K562 (cell line): ENCODE results near the gene RALGPS1. TPM values are rescaled to one million over a fixed set of nuclear protein-coding genes. Genes with fewer than 3 reads are reported as not detected.

ENCODE experiments used
- ARID2 ChIP-seq: fragments of 450-650 bp; IDR thresholded peaks from 2 replicates; pipeline ENCODE4 v1.6.1; 2017; ENCODE audit warnings: antibody characterized with exemption, mild to moderate bottlenecking
- ATF7 ChIP-seq: fragments of 450-650 bp; IDR thresholded peaks from 2 replicates; pipeline ENCODE4 v1.7.1; 2014; ENCODE audit warnings: mild to moderate bottlenecking, moderate library complexity
- CHCHD3 ChIP-seq: fragments of 250-450 bp; sonication (Bioruptor Pico); IDR thresholded peaks from 2 replicates; pipeline ENCODE4 v2.1.2; 2022; ENCODE audit warnings: mild to moderate bottlenecking
- ELF1 ChIP-seq: fragments of 200-800 bp; sonication (Bioruptor generic); IDR thresholded peaks from 2 replicates; pipeline ENCODE4 v1.6.1; 2016; ENCODE audit warnings: missing genetic modification characterization, missing compliant biosample characterization
- ELF4 ChIP-seq: fragments of 450-650 bp; formaldehyde crosslinking; IDR thresholded peaks from 2 replicates; pipeline ENCODE4 v1.4.0; 2022; ENCODE audit warnings: missing genetic modification characterization
- NCOR1 ChIP-seq: fragments of 450-650 bp; IDR thresholded peaks from 2 replicates; pipeline ENCODE4 v1.6.1; 2016; ENCODE audit warnings: mild to moderate bottlenecking, moderate library complexity
- NRF1 ChIP-seq, 2 experiments: fragments of 450-650 bp; IDR thresholded peaks in 1 of 2; conservative IDR thresholded peaks in 1 of 2; 2 replicates each; pipeline ENCODE4 v1.6.1; 2014; ENCODE audit warnings: mild to moderate bottlenecking in 2 of 2
- POLR2G ChIP-seq: fragments of 200-400 bp; formaldehyde crosslinking; IDR thresholded peaks from 2 replicates; pipeline ENCODE4 v1.6.1; 2017; ENCODE audit warnings: low read depth, mild to moderate bottlenecking, antibody characterized with exemption, low read length, moderate library complexity
- SETDB1 ChIP-seq: IDR thresholded peaks from one replicate; pipeline ENCODE4 v1.6.1; 2012; ENCODE audit warnings: low read length, control low read depth, inconsistent platforms
- SMARCB1 ChIP-seq: IDR thresholded peaks from 2 replicates; pipeline ENCODE4 v1.6.1; 2011; ENCODE audit warnings: improper control_type of control experiment, low read depth; ENCODE audit not compliant: insufficient read length
- SOX6 ChIP-seq: fragments of 450-650 bp; IDR thresholded peaks from 2 replicates; pipeline ENCODE4 v1.6.1; 2014; ENCODE audit warnings: mild to moderate bottlenecking
- TGIF2 ChIP-seq: sonication (generic); formaldehyde crosslinking; IDR thresholded peaks from 2 replicates; pipeline ENCODE4 v1.8.1; 2022; ENCODE audit warnings: mild to moderate bottlenecking, missing genetic modification reagents, moderate library complexity
- ZBTB8A ChIP-seq: fragments of 450-650 bp; IDR thresholded peaks from 2 replicates; pipeline ENCODE4 v1.6.1; 2018; ENCODE audit warnings: mild to moderate bottlenecking, moderate library complexity; ENCODE audit not compliant: partially characterized antibody
- ZFP36 ChIP-seq: fragments of 150-350 bp; IDR thresholded peaks from 2 replicates; pipeline ENCODE4 v1.6.1; 2018; ENCODE audit warnings: low read length, low read depth; ENCODE audit not compliant: partially characterized antibody
- ZFX ChIP-seq: sonication (generic); formaldehyde crosslinking; IDR thresholded peaks from 2 replicates; pipeline ENCODE4 v1.8.0; 2022; ENCODE audit warnings: mild to moderate bottlenecking, missing genetic modification reagents, moderate library complexity
- ZNF263 ChIP-seq: sonication (generic); formaldehyde crosslinking; IDR thresholded peaks from 2 replicates; pipeline ENCODE4 v1.8.0; 2022; ENCODE audit warnings: mild to moderate bottlenecking, missing genetic modification reagents, borderline replicate concordance
- ZNF316 ChIP-seq: fragments of 450-650 bp; IDR thresholded peaks from 2 replicates; pipeline ENCODE4 v1.6.1; 2016
- ZNF354B ChIP-seq: fragments of 250-450 bp; sonication (Bioruptor Pico); IDR thresholded peaks from 2 replicates; pipeline ENCODE4 v1.4.0; 2020
- ZNF41 ChIP-seq: fragments of 250-450 bp; sonication (Bioruptor Pico); conservative IDR thresholded peaks from 2 replicates; pipeline ENCODE4 v1.4.0; 2020; ENCODE audit warnings: mild to moderate bottlenecking
- ZNF780A ChIP-seq: fragments of 250-450 bp; sonication (Bioruptor Pico); IDR thresholded peaks from 2 replicates; pipeline ENCODE4 v1.5.0; 2021; ENCODE audit warnings: mild to moderate bottlenecking
- ZSCAN32 ChIP-seq: fragments of 450-650 bp; formaldehyde crosslinking; IDR thresholded peaks from 2 replicates; pipeline ENCODE4 v1.4.0; 2020; ENCODE audit warnings: mild to moderate bottlenecking, moderate library complexity
- polyA plus RNA-seq, 8 experiments: library from polyadenylated mRNA; depleted of rRNA in 4 of 8; stranded (reverse) in 5 of 8; unstranded in 3 of 8; fragments of >200 nt; fragmentation: Nextera tagmentation in 2 of 8; fragmentation: Illumina TruSeq in 1 of 8; extraction: Ambion mirVana in 2 of 8; extraction: Trizol in 1 of 8; gene quantifications; 2 replicates each; pipeline versions ENCODE4 v1.2.1 to v1.2.3, GENCODE V29; 2011 to 2014; ENCODE audit warnings: inconsistent platforms in 1 of 8, missing spikeins in 1 of 8
- total RNA-seq, 7 experiments: library from RNA; depleted of rRNA in 6 of 7; stranded (reverse); fragments of >200 nt in 6 of 7; fragmentation: Illumina TruSeq in 2 of 7; extraction: Trizol in 2 of 7; gene quantifications; 2 replicates each; pipeline versions ENCODE4 v1.2.1 to v1.2.3, GENCODE V29; 2011 to 2021; ENCODE audit warnings: low replicate concordance in 1 of 7
- TF ChIP-seq, protein P1 (sequence below): sonication (generic); formaldehyde crosslinking; IDR thresholded peaks from 2 replicates; pipeline ENCODE4 v1.5.0; 2020; ENCODE audit warnings: missing genetic modification reagents
- TF ChIP-seq, protein P2 (sequence below): IDR thresholded peaks from 2 replicates; pipeline ENCODE4 v1.6.1; 2011; ENCODE audit warnings: borderline replicate concordance, low read depth, mild to moderate bottlenecking, moderate library complexity, low read length; ENCODE audit not compliant: insufficient read depth, poor library complexity, severe bottlenecking

The RALGPS1 gene
- total and polyA plus RNA-seq, 9 of the 15 experiments (the other 6 are each of a cell fraction or from before 2014, with no cell fraction given), result 0.04 to 2.6 (median 1.5) TPM

DNA sequence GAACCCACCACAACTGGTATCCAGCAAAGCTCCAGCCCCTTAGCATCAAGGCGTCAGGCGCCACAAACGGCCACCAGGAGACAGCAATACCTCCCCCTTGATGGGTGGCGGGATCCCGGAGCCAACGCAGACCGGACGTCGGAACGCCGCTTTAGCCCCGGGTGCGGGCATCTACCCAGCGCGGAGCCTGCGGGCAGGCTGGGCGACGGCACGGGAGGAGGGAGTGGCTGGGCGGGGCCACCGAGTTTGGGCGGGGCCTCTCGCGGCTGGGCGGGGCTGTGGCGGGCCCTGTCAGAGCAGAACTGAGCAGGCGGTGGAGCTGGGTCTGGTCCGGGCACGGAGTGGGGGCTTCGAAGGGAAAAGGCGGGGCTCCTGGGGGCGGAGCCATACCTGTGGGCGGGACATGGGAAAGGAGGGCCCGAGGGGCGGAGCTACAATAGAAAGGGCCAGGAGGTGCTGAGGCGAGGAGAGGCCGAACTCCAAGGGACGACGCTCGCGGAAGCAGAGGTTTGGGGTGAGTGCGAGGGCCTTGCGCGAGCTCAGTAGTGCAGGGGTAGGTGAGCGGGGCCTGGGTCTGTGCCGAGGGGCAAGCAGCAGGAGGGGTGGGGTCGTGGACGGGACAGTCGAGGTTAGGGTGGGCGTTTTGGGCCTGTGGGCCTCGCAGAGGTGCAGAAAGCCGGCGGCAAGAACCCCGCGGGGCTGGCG, 309.7 kb downstream of the RALGPS1 start (continued):
- TF ChIP-seq, protein P1, sequence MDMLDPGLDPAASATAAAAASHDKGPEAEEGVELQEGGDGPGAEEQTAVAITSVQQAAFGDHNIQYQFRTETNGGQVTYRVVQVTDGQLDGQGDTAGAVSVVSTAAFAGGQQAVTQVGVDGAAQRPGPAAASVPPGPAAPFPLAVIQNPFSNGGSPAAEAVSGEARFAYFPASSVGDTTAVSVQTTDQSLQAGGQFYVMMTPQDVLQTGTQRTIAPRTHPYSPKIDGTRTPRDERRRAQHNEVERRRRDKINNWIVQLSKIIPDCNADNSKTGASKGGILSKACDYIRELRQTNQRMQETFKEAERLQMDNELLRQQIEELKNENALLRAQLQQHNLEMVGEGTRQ (CRISPR knock-in tag), result no peak
- no peak for TF ChIP-seq TGIF2
- TF ChIP-seq SETDB1, result no peak
- TF ChIP-seq ELF1, result no peak
- TF ChIP-seq POLR2G, result peak; percentile 57
- TF ChIP-seq CHCHD3 (CRISPR knock-in tag), result no peak
- TF ChIP-seq SOX6, result no peak
- TF ChIP-seq ARID2, result no peak
- TF ChIP-seq ZFX (CRISPR knock-in tag), result peak; percentile 94
- no peak for TF ChIP-seq SMARCB1
- no peak for TF ChIP-seq ATF7
- TF ChIP-seq ZNF41 (CRISPR knock-in tag), result no peak
- no peak for TF ChIP-seq NCOR1
- no peak for TF ChIP-seq ZNF780A (CRISPR knock-in tag)
- TF ChIP-seq ZNF354B, result no peak
- TF ChIP-seq ZSCAN32 (CRISPR knock-in tag), result no peak
- peak; percentile 35; the same call in 1 of the 2 replicates for TF ChIP-seq ZNF316
- TF ChIP-seq ZFP36, result no peak
- TF ChIP-seq, protein P2, sequence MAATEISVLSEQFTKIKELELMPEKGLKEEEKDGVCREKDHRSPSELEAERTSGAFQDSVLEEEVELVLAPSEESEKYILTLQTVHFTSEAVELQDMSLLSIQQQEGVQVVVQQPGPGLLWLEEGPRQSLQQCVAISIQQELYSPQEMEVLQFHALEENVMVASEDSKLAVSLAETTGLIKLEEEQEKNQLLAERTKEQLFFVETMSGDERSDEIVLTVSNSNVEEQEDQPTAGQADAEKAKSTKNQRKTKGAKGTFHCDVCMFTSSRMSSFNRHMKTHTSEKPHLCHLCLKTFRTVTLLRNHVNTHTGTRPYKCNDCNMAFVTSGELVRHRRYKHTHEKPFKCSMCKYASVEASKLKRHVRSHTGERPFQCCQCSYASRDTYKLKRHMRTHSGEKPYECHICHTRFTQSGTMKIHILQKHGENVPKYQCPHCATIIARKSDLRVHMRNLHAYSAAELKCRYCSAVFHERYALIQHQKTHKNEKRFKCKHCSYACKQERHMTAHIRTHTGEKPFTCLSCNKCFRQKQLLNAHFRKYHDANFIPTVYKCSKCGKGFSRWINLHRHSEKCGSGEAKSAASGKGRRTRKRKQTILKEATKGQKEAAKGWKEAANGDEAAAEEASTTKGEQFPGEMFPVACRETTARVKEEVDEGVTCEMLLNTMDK, result no peak
- TF ChIP-seq ZBTB8A, result no peak
- peak; percentile 67 to 71 for TF ChIP-seq NRF1 (conservative IDR thresholded peaks at IDR 0.05 in 1 of 2, IDR thresholded peaks at IDR 0.05 in 1 of 2)
- no peak for TF ChIP-seq ZNF263 (CRISPR knock-in tag)
- no peak for TF ChIP-seq ELF4 (CRISPR knock-in tag)
